Measurements from ENCODE around the gene YKT6. TPM values are rescaled to one million over a fixed set of nuclear protein-coding genes. Genes with fewer than 3 reads are reported as not detected.

YKT6 gene
- total and polyA plus RNA-seq, 2 donors, result 25.3 to 58.0 TPM

DNA sequence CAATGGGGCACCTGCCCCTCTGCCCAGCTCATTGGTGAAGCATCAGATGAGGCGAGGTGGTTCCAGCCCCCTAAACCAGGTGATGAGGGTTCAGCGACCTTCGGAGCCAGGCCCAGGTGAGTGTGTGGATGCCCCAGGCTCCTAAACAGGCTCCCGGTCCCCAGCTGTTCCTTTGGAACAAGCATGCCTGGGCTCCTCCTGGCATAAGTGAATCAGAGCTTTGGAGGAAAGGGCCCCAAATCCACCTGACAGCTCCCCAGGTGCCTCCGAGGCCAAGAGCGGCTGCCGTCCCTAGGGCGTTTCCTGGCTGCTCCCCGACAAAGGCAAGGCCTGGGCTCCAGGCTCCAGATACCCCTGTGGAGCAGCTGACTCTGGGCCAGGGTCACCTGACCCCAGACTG, 61.3 kb downstream of the YKT6 start:
- no peaks in the 10 kb centered on the region for H3K4me1 ChIP-seq (ENCODE audit: insufficient read depth)

GRCh38 chr7:44263326-44264082, 62.7 kb downstream of the YKT6 start:
- Histone ChIP-seq H3K4me3 (ENCODE audit: low read depth, low read length) (no peak overlapping the region), H3K36me3 (ENCODE audit: insufficient read depth) (no peaks in the 10 kb centered on the region), H3K27ac (ENCODE audit: low read depth) (no peak overlapping the region), H3K4me1 (ENCODE audit: insufficient read depth) (no peaks in the 10 kb centered on the region)
- DNase-seq (ENCODE audit: extremely low spot score), result no peak
- 73% methylated on average over 20 of the region's 20 CpGs for WGBS

More for the DNA sequence above, 61.3 kb downstream of the YKT6 start:
- Histone ChIP-seq H3K4me3 (ENCODE audit: low read depth, low read length) (no peak overlapping the region), H3K36me3 (ENCODE audit: insufficient read depth) (no peaks in the 10 kb centered on the region), H3K27ac (ENCODE audit: low read depth) (no peak overlapping the region)
- DNase-seq (ENCODE audit: extremely low spot score), result no peak
- 96% methylated on average over 9 of the region's 9 CpGs for WGBS

Other genes with a start within 250 kb of the YKT6 start
- gene SPDYE1, start 203.1 kb upstream of the YKT6 start, total RNA-seq, result not detected
- not detected for gene SPDYE1, start 203.1 kb upstream of the YKT6 start, polyA plus RNA-seq
- 56.0 TPM for gene DBNL, start 156.3 kb upstream of the YKT6 start, total RNA-seq
- 111 TPM for gene DBNL, start 156.3 kb upstream of the YKT6 start, polyA plus RNA-seq
- gene PGAM2, start 135.4 kb upstream of the YKT6 start, total RNA-seq, result 3.1 TPM
- gene PGAM2, start 135.4 kb upstream of the YKT6 start, polyA plus RNA-seq, result 0.71 TPM
- 10.2 TPM for gene POLM, start 118.4 kb upstream of the YKT6 start, total RNA-seq
- 22.2 TPM for gene POLM, start 118.4 kb upstream of the YKT6 start, polyA plus RNA-seq
- 57.2 TPM for gene AEBP1, start 96.6 kb upstream of the YKT6 start, total RNA-seq
- 247 TPM for gene AEBP1, start 96.6 kb upstream of the YKT6 start, polyA plus RNA-seq
- 37.5 TPM for gene POLD2, start 77.4 kb upstream of the YKT6 start, total RNA-seq
- 73.5 TPM for gene POLD2, start 77.4 kb upstream of the YKT6 start, polyA plus RNA-seq
- 2.7 TPM for gene MYL7, start 59.6 kb upstream of the YKT6 start, total RNA-seq
- 1.9 TPM for gene MYL7, start 59.6 kb upstream of the YKT6 start, polyA plus RNA-seq
- 1.4 TPM for gene GCK, start 11.5 kb upstream of the YKT6 start, total RNA-seq
- gene GCK, start 11.5 kb upstream of the YKT6 start, polyA plus RNA-seq, result 2.1 TPM
- gene CAMK2B, start 124.6 kb downstream of the YKT6 start, total RNA-seq, result 1.5 TPM
- gene CAMK2B, start 124.6 kb downstream of the YKT6 start, polyA plus RNA-seq, result 0.32 TPM

Measured in urinary bladder (tissue), 4 donors.